Heart left ventricle (tissue), 16 donors: ENCODE measurements around the gene CUL7. TPM values are rescaled to one million over a fixed set of nuclear protein-coding genes. Genes with fewer than 3 reads are reported as not detected.
"Not testable (repeated sequence)": the region's sequence is repeated elsewhere in the genome, so short reads cannot be mapped to it uniquely, and the experiment has no call there.

ENCODE experiments used
- ATAC-seq, 4 donors: fragments of 200-7000 bp; cut with Tn5 transposase; one replicate each; pipeline ENCODE4 v1.9.1; 2020 to 2022; ENCODE audit warnings: moderate library complexity in 4 of 4, mild to moderate bottlenecking in 3 of 4, moderate number of reproducible peaks in 1 of 4
- DNase-seq, 5 donors: peaks; one replicate each; pipeline ENCODE4 v3.0.0-alpha.2; 2020
- H3K27ac ChIP-seq, 12 donors: fragments of 200-600 bp; sonication (generic) in 4 of 12; one replicate each; pipeline versions ENCODE4 v1.5.0 to v1.8.0; 2016 to 2022; ENCODE audit warnings: mild to moderate bottlenecking in 2 of 12
- H3K27me3 ChIP-seq, 9 donors: fragments of 200-600 bp; sonication (generic) in 2 of 9; one replicate each; pipeline versions ENCODE4 v1.5.1 to v1.8.0; 2016 to 2022; ENCODE audit warnings: mild to moderate bottlenecking in 3 of 9
- H3K36me3 ChIP-seq, 9 donors: fragments of 200-600 bp; sonication (generic) in 2 of 9; one replicate each; pipeline versions ENCODE4 v1.5.0 to v1.8.0; 2018 to 2022; ENCODE audit warnings: mild to moderate bottlenecking in 2 of 9
- H3K4me1 ChIP-seq, 12 donors: fragments of 200-600 bp; sonication (generic) in 4 of 12; one replicate each; pipeline versions ENCODE4 v1.5.0 to v1.8.0; 2016 to 2022; ENCODE audit warnings: mild to moderate bottlenecking in 3 of 12
- H3K4me3 ChIP-seq, 12 donors: fragments of 200-600 bp; sonication (generic) in 4 of 12; one replicate each; pipeline versions ENCODE4 v1.5.0 to v1.8.0; 2017 to 2022; ENCODE audit warnings: mild to moderate bottlenecking in 9 of 12, moderate library complexity in 4 of 12
- H3K9me3 ChIP-seq, 12 donors: fragments of 200-600 bp; sonication (generic) in 4 of 12; one replicate each; pipeline versions ENCODE4 v1.5.0 to v1.8.0; 2016 to 2022; ENCODE audit warnings: mild to moderate bottlenecking in 1 of 12
- POLR2A ChIP-seq, 2 donors: fragments of 450-650 bp; IDR thresholded peaks; one replicate each; pipeline ENCODE4 v1.6.1; 2017; ENCODE audit warnings: antibody characterized with exemption in 2 of 2, mild to moderate bottlenecking in 2 of 2, moderate library complexity in 2 of 2
- WGBS, 4 donors: extraction: QIAGEN DNeasy Blood & Tissue Kit in 2 of 4; methylation state at CpG; one replicate each; pipeline versions ENCODE4 v1.1.5 to v1.1.7; 2013 to 2018; 5-methylcytosine and 5-hydroxymethylcytosine counted together
- intact Hi-C, 10 donors: fragments of 100-400 bp; cut with DNase I; formaldehyde crosslinking; loops; one replicate each; pipeline versions ENCODE4 v1.11.1 to v1.14.2; 2022
- polyA plus RNA-seq, 2 donors: library from polyadenylated mRNA; stranded (reverse); fragments of 200-250 nt; gene quantifications; one replicate each; pipeline ENCODE4 v1.2.3, GENCODE V29; 2013
- total RNA-seq, 9 donors: library from RNA; depleted of rRNA in 2 of 9; stranded (reverse); fragments of >200 nt in 2 of 9; fragmentation: NEBNext Ultra II Directional in 3 of 9; extraction: Animal tissue kit (Norgen Biotek cat#: 25700) in 3 of 9; gene quantifications; one replicate each; pipeline versions ENCODE4 v1.1.0 to v1.2.4, GENCODE V29; 2016 to 2023
- TF ChIP-seq, protein P1 (sequence below), 12 donors: fragments of 200-600 bp; sonication (generic) in 4 of 12; IDR thresholded peaks; one replicate each; pipeline versions ENCODE4 v1.5.0 to v1.8.0; 2018 to 2022; ENCODE audit warnings: antibody characterized with exemption in 12 of 12, mild to moderate bottlenecking in 5 of 12
- donor health status: ischemic (EF 13 %, LVEDD 7.1; RV severe dilation, severe dysfunction).
- donor health status: healthy with polysubstance abuse.
- donor health status: DM: no; HTN: yes; CAD: no.
- donor health status: DM: no; HTN: no; CAD: no.
- donor health status: ischemic (EF 25% LVEDD 6.9; RV normal size, moderate dysfunction).
- donor health status: ischemic (EF 25% LVEDD 5.7; RV mildly dilated, moderate dysfunction).
- donor health status: healthy.
- donor health status: DM: yes; HTN: yes; CAD: no.
- donor health status: ischemic (EF 35%, LVEDD 5.7; RV mildly dilated, moderate dysfunction).
- donor health status: nonischemic (EF 11% LVEDD 7.7; RV severe dilation, severe dysfunction).
- donor health status: DM: yes; HTN: yes; CAD: no.
- donor health status: PGD.
- donor health status: ischemic (EF 29% LVEDD 5.4; RV normal size, mild dysfunction).
- donor health status: nonischemic (EF 23%, LVEDD 6.1; RV moderate dilation, normal function).

CUL7 gene
- total and polyA plus RNA-seq, 11 donors: 3.5 to 13.2 (median 7.9) TPM

DNA sequence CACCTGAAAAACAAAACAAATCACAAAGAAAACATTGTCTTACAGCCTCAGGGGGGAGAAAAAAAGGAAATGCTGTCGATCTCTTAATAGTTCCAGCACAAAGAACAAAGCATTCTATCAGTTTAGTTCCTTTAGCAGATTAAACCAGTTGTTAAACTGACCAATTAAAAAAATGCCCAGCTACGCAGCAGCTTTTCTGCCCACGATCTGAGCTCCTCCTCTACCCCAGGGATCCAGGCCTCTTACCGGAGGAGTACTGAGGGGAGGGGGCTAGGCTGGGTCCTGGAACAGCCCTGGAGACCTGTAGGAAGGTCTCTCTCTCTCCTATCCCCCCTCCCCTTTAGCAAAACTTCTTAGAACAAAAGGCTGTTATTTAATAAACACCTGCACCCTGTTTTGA, 35.8 kb upstream of the CUL7 start:
- Histone ChIP-seq H3K27me3 (no peaks in the 10 kb centered on the region), H3K4me1 (peaks cover 0 to 5% (median 0%) of the 10 kb centered on the region in 12 donors), H3K4me3 (no peak overlapping the region), H3K27ac (no peak overlapping the region), H3K9me3 (no peaks in the 10 kb centered on the region), H3K36me3 (no peaks in the 10 kb centered on the region)
- 60 to 74% (median 67%) methylated on average over 4 of the region's 4 CpGs for WGBS, 4 donors
- intact Hi-C loops: no loop called here
- DNase-seq (no peak), ATAC-seq (no peak)
- no peak for TF ChIP-seq POLR2A (IDR thresholded peaks at IDR 0.05)

DNA sequence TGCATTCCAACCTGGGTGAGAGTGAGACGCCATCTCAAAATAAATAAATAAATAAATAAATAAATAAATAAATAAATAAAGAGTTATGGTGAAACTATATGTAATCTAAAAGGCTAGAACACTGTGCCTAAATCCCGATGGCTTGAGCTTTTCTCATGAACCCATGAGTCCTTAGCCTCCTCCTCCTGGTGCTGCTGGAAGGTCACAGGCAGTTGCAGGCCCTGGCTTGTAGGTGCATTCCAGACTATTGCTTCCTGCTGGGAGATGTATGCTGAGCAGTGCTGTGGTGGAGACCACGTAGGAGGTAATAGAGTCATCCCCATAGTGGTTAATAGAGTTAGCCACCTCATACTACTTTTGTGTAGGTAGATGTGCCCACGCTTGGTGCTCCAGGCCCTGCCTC, 35.0 kb upstream of the CUL7 start:
- TF ChIP-seq POLR2A (IDR thresholded peaks at IDR 0.05): no peak
- TF ChIP-seq, protein P1, sequence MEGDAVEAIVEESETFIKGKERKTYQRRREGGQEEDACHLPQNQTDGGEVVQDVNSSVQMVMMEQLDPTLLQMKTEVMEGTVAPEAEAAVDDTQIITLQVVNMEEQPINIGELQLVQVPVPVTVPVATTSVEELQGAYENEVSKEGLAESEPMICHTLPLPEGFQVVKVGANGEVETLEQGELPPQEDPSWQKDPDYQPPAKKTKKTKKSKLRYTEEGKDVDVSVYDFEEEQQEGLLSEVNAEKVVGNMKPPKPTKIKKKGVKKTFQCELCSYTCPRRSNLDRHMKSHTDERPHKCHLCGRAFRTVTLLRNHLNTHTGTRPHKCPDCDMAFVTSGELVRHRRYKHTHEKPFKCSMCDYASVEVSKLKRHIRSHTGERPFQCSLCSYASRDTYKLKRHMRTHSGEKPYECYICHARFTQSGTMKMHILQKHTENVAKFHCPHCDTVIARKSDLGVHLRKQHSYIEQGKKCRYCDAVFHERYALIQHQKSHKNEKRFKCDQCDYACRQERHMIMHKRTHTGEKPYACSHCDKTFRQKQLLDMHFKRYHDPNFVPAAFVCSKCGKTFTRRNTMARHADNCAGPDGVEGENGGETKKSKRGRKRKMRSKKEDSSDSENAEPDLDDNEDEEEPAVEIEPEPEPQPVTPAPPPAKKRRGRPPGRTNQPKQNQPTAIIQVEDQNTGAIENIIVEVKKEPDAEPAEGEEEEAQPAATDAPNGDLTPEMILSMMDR (IDR thresholded peaks at IDR 0.05): no peak
- intact Hi-C loops: no loop called here
- H3K9me3 ChIP-seq: no peaks in the 10 kb centered on the region
- H3K27me3 ChIP-seq: no peaks in the 10 kb centered on the region
- ATAC-seq: no peak
- H3K27ac ChIP-seq: no peak overlapping the region
- H3K36me3 ChIP-seq: no peaks in the 10 kb centered on the region
- no peak overlapping the region for H3K4me3 ChIP-seq
- WGBS, 4 donors: 88 to 94% (median 92%) methylated on average over 4 of the region's 4 CpGs
- DNase-seq: no peak
- peaks cover 0 to 3% (median 0%) of the 10 kb centered on the region in 12 donors for H3K4me1 ChIP-seq

GRCh38 chr6:43086022-43086658, 32.5 kb upstream of the CUL7 start:
- H3K27me3 ChIP-seq: no peaks in the 10 kb centered on the region
- WGBS, 4 donors: 80 to 92% (median 84%) methylated on average over 8 of the region's 8 CpGs
- ATAC-seq (no peak), DNase-seq (no peak)
- no peaks in the 10 kb centered on the region for H3K36me3 ChIP-seq
- H3K4me1 ChIP-seq: no peaks in the 10 kb centered on the region
- no peaks in the 10 kb centered on the region for H3K9me3 ChIP-seq
- no peak overlapping the region for H3K27ac ChIP-seq
- TF ChIP-seq POLR2A (IDR thresholded peaks at IDR 0.05): no peak
- TF ChIP-seq, protein P1 (IDR thresholded peaks at IDR 0.05): no peak
- no peak overlapping the region for H3K4me3 ChIP-seq
- intact Hi-C loops: no loop called here

- H3K36me3 ChIP-seq: no peaks in the 10 kb centered on the region
- no peaks in the 10 kb centered on the region for H3K4me1 ChIP-seq
- WGBS, 4 donors: 67 to 75% (median 73%) methylated on average over 12 to 13 of the region's 13 CpGs
- TF ChIP-seq POLR2A (IDR thresholded peaks at IDR 0.05): no peak
- TF ChIP-seq, protein P1 (IDR thresholded peaks at IDR 0.05): no peak
- H3K27ac ChIP-seq: no peak overlapping the region
- intact Hi-C loops: no loop called here
- H3K4me3 ChIP-seq: no peak overlapping the region
- H3K27me3 ChIP-seq: peaks cover 0 to 3% (median 0%) of the 10 kb centered on the region in 9 donors
- H3K9me3 ChIP-seq: no peaks in the 10 kb centered on the region
- ATAC-seq (no peak), DNase-seq (no peak)
These were observed 29.4 kb upstream of the CUL7 start for GRCh38 chr6:43082806-43083655.

DNA sequence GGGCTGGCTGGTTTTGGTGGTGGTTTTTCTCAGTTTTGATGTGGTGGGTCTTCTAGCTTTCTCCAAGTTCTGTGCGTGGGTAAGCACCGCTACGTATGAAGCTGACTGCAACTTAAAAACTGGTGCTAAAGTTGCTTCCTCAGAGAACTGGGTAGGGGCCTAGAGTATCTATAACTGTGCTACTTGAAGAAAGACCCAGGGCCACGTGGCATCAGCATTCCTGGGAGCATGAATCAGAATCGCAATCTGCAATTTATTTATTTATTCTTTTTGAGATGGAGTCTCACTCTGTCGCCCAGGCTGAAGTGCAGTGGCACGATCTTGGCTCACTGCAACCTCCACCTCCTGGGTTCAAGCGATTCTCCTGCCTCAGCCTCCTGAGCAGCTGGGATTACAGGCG, 28.3 kb upstream of the CUL7 start:
- DNase-seq, H3K36me3 ChIP-seq, intact Hi-C loops, ATAC-seq, H3K4me1 ChIP-seq, H3K9me3 ChIP-seq, H3K4me3 ChIP-seq, H3K27ac ChIP-seq: not testable (repeated sequence)
- H3K27me3 ChIP-seq: peaks cover 0 to 10% (median 0%) of the 10 kb centered on the region in 9 donors
- 89 to 92% (median 92%) methylated on average over 9 of the region's 9 CpGs for WGBS, 4 donors
